ENCODE results near the gene CAPZB.

The CAPZB gene

DNA sequence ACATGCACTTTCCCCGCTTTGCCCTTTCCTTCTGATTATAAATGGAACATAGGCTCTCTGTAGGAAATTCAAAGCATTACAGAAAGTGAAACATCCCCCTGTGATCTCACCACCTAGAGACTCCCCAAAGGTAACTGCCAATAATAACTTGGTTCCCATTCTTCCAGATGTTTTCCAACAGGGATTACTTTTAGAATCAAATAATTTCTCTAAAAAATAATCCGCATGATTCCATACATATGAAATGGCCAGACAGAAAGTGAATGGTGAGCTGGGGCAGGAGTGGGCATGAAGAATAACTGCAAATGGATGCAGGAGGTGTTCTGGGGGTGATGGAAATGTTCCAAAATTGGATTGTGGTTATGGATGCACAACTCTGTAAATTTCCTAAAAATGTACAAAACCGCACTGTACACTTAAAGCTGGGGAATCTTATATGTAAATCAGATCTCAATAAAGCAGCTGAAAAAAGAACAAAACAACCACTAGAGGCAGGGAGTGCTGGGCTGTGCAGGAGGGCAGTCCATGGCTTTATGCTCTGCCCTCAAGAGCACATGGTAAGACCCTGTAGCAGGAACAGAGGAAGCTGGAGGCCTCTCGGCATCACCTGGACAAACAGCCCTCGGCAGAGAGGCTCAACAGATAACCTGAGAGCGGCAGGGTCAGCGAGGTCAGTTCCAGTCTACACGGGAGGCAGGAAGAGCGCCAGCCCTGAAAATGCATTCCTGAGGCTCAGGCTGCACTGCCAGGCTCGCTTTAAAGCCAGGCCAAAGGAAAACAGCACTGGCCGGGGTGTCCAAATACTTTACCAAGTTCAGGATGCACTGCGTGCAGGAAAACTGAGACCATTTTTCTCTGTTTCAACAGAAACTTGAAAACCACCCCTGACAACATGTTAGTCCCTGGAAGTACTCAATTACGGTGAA, 39.7 kb downstream of the CAPZB start:
- WGBS = 68% methylated on average over 13 of the region's 13 CpGs
- Histone ChIP-seq H3K27ac (ENCODE audit: low read depth, low read length) (peak overlapping the region; percentile 19), H3K9me3 (ENCODE audit: insufficient read depth, low read depth, low read length) (no peaks in the 10 kb centered on the region), H3K36me3 (ENCODE audit: insufficient read depth, low read length) (no peaks in the 10 kb centered on the region), H3K9ac (ENCODE audit: low read depth, low read length) (no peak overlapping the region), H3K4me1 (ENCODE audit: insufficient read depth, low read length) (peaks cover 32% of the 10 kb centered on the region), H3K27me3 (ENCODE audit: insufficient read depth, low read length) (no peaks in the 10 kb centered on the region), H3K4me3 (ENCODE audit: low read length) (no peak overlapping the region)

DNA sequence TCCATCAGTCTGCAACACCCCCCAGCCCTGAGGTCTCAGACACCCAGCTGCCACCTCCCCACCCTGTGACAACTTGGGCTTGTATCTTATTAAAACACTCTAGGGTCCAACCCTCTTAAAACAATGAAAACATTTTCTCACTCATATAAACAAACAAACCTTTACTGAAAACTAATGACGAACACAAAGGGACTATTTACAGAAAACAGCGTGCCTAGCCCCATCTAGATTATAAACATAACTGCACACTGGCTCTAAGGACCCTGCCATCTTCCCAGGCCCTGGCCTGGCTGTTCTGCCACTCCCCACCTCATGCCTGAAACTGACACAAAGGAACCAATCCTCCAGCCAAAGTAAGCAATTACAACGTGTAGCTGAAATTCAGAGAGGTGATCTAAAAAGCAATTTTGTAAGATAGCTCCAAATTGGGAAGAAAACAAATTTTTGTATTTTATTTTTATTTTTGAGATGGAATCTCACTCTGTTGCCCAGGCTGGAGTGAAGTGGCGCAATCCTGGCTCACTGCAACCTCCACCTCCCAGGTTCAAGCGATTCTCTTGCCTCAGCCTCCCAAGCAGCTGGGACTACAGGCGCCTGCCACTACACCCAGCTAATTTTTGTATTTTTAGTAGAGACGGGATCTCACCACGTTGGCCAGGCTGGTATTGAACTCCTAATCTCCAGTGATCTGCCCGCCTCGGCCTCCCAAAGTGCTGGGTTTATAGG, 40.9 kb downstream of the CAPZB start:
- H3K9ac ChIP-seq (ENCODE audit: low read depth, low read length) = no peak overlapping the region
- H3K27ac ChIP-seq (ENCODE audit: low read depth, low read length) = no peak overlapping the region
- peaks cover 32% of the 10 kb centered on the region for H3K4me1 ChIP-seq (ENCODE audit: insufficient read depth, low read length)
- no peaks in the 10 kb centered on the region for H3K36me3 ChIP-seq (ENCODE audit: insufficient read depth, low read length)
- H3K27me3 ChIP-seq (ENCODE audit: insufficient read depth, low read length) = no peaks in the 10 kb centered on the region
- H3K4me3 ChIP-seq (ENCODE audit: low read length) = no peak overlapping the region
- H3K9me3 ChIP-seq (ENCODE audit: insufficient read depth, low read depth, low read length) = no peaks in the 10 kb centered on the region
- WGBS = 86% methylated on average over 10 of the region's 10 CpGs

DNA sequence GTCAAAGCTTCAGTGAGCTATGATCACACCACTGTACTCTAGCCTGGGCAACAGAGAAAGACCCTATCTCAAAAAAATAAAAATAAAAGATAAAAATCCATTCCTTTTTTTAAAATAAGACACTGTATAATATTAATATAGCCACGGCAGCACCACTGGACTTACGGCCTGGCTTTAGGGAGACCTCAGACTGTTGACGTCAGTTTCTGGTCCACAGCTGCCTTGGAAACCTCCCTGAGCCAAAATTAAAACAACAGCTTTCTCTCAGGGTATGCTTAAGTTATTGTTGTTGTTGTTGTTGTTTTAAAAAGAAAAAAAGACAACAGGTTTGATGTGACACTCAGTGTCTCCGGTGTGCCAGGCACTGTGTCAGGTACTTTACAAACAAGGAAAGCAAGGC, 42.0 kb downstream of the CAPZB start:
- no peak overlapping the region for H3K27ac ChIP-seq (ENCODE audit: low read depth, low read length)
- peaks cover 27% of the 10 kb centered on the region for H3K4me1 ChIP-seq (ENCODE audit: insufficient read depth, low read length)
- H3K36me3 ChIP-seq (ENCODE audit: insufficient read depth, low read length) = no peaks in the 10 kb centered on the region
- H3K27me3 ChIP-seq (ENCODE audit: insufficient read depth, low read length) = no peaks in the 10 kb centered on the region
- no peaks in the 10 kb centered on the region for H3K9me3 ChIP-seq (ENCODE audit: insufficient read depth, low read depth, low read length)
- H3K4me3 ChIP-seq (ENCODE audit: low read length) = no peak overlapping the region
- WGBS = 97% methylated on average over 4 of the region's 4 CpGs
- no peak overlapping the region for H3K9ac ChIP-seq (ENCODE audit: low read depth, low read length)

DNA sequence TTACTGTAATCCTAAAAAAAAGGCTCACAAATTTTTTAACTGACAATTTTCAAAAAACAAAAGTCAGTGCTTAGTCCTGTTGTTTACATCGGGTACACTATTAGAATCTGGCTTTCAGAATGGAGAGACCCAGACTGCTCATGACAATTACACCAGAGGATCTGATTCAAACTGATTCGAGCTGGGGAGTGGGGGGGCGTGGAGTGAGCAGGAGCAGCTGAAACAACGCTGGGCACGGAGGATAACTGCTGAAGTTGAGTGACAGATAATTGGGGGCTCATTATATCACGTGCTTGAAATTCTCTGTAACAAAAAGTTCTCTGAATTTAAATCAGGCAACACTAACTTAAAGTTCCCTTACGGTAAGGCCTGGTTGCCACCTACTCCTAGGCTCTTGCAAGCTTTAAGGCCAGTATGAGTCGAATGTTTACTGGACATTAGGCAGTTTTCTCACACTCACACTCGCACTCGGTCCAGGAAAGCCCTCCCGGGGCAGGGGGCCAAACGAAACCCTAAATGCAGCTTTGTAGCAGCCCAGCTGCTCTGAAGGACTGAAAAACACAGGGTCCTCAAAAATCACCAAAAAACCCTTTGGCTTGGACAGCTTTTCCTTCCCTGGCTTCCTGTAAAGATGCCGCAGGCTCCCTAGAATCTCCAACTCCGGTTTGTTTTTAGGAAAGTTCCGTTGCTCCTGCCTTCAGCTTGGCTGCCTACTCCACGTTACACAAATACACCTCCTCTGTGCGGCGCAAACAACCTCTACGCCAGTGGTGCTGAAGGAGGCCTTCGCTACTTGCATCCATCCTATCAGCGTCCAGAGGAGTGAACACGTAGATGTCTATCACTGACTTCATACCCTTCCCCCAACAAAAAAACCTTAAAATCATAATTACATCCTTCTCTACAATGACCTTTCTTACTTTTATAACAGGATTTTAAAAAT, 42.9 kb downstream of the CAPZB start:
- Histone ChIP-seq H3K36me3 (ENCODE audit: insufficient read depth, low read length) (peaks cover 7% of the 10 kb centered on the region; the same call in 1 of the 2 replicates), H3K9ac (ENCODE audit: low read depth, low read length) (no peak overlapping the region), H3K4me1 (ENCODE audit: insufficient read depth, low read length) (peaks cover 27% of the 10 kb centered on the region), H3K9me3 (ENCODE audit: insufficient read depth, low read depth, low read length) (no peaks in the 10 kb centered on the region), H3K4me3 (ENCODE audit: low read length) (no peak overlapping the region), H3K27me3 (ENCODE audit: insufficient read depth, low read length) (no peaks in the 10 kb centered on the region), H3K27ac (ENCODE audit: low read depth, low read length) (no peak overlapping the region)
- 85% methylated on average over 22 of the region's 22 CpGs for WGBS

DNA sequence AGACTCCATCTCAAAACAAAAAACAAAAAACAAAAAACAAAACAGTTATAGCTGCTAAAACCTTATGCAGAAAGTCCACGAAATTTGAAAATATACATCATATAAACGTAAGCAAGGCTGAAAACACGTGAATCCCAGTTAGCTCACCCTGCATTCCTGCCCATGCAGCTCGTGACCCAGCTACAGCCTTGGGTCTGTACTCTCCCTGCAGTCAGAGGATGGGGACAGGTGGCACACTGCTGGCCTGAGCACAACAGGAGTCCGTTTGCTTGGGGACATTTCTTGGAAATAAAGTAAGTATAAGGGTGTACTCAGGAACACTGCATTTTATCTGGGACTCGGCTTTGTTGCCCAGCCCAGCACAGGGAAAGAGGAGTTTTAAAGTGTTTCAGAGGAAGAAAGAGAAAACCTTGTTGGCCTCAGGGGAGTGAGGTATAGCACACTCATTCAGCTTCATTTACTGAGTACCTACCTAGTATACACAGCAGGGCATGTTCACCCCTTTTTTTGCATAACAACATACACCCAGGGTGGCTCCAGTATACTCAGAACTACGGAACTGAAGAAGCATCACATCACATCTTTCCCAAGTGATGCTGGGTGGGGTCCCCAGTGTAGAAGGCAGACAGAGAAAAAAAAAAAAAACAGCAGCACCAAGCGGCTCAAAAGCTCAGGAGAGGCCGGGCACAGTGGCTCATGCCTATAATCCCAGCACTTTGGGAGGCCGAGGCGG, 44.1 kb downstream of the CAPZB start:
- Histone ChIP-seq H3K36me3 (ENCODE audit: insufficient read depth, low read length) (peaks cover 19% of the 10 kb centered on the region), H3K4me3 (ENCODE audit: low read length) (no peak overlapping the region), H3K9me3 (ENCODE audit: insufficient read depth, low read depth, low read length) (no peaks in the 10 kb centered on the region), H3K27me3 (ENCODE audit: insufficient read depth, low read length) (no peaks in the 10 kb centered on the region), H3K4me1 (ENCODE audit: insufficient read depth, low read length) (peaks cover 18% of the 10 kb centered on the region), H3K27ac (ENCODE audit: low read depth, low read length) (0 out of 2 replicates have a peak overlapping the region, but pooled peaks have one; percentile 43), H3K9ac (ENCODE audit: low read depth, low read length) (no peak overlapping the region)
- WGBS = 83% methylated on average over 11 of the region's 11 CpGs

DNA sequence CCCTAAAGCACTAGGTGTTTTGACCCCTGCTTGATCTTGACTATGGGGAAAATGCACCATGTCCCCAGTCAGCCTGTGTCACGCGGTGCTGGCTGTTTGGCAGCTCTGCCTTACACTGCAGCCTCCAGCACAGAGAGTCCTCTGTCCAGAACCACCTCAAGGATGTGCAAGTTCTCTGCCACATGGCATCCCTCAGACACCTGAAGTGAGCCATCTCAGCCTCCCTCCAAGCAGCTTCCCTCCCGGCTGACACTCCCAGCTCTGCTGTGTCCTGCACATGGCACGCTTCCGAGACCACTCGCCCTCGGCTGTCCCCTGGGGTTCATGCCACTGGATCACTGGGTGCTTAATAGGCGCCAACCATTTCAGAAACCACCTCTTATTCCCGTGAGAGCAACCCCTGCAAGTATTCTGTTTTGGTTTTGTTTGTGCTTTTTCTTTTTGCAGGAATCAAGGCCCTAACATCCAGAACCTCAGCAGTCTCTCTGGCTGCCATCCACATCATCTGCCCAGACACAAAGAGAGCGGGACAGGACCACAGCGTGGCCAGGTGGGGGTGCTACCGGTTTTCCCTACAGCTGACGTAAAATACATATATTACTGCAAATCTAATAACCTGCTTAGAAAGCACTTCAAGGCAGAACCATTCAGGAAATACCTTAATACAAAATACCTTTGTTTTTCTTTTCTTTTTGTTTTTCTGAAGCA, 45.7 kb downstream of the CAPZB start:
- WGBS = 90% methylated on average over 13 of the region's 13 CpGs
- Histone ChIP-seq H3K4me1 (ENCODE audit: insufficient read depth, low read length) (peaks cover 9% of the 10 kb centered on the region), H3K9me3 (ENCODE audit: insufficient read depth, low read depth, low read length) (no peaks in the 10 kb centered on the region), H3K4me3 (ENCODE audit: low read length) (no peak overlapping the region), H3K27me3 (ENCODE audit: insufficient read depth, low read length) (no peaks in the 10 kb centered on the region), H3K9ac (ENCODE audit: low read depth, low read length) (no peak overlapping the region), H3K27ac (ENCODE audit: low read depth, low read length) (no peak overlapping the region), H3K36me3 (ENCODE audit: insufficient read depth, low read length) (peaks cover 22% of the 10 kb centered on the region)

DNA sequence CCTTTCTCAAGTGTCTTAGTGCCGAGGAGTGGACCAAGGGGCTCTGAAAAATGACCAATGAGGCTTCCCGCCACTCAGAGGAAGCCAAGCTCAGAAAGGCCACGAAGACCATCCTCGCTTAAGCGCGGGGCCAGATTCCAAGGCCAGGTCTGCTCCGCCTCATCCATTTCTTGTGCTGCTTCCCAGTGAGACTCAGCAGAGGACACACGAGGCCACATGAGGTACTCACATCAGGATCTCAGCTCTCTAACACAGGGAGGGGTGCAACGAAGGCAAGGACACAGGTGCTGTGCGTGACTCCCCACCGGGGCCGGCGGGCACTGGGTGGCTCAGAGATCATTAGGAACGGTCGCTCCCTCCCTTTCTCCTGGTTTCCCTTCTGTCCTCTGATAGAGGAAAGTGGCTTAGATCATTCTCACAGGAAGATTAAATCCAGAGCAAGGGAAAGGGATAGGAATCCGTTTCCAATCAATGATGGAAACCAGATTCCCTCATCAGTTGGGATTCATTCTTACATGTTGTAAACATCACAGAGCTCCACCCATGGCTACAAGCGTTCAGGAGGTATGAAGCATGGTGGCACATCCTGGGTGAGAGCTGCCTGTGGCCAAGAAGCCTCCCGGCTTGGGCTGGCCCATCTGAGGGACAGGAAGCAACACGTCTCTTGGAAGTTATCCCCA, 46.7 kb downstream of the CAPZB start:
- H3K27ac ChIP-seq (ENCODE audit: low read depth, low read length) = no peak overlapping the region
- no peaks in the 10 kb centered on the region for H3K9me3 ChIP-seq (ENCODE audit: insufficient read depth, low read depth, low read length)
- no peak overlapping the region for H3K9ac ChIP-seq (ENCODE audit: low read depth, low read length)
- no peaks in the 10 kb centered on the region for H3K27me3 ChIP-seq (ENCODE audit: insufficient read depth, low read length)
- 88% methylated on average over 19 of the region's 19 CpGs for WGBS
- peaks cover 22% of the 10 kb centered on the region for H3K36me3 ChIP-seq (ENCODE audit: insufficient read depth, low read length)
- peaks cover 9% of the 10 kb centered on the region for H3K4me1 ChIP-seq (ENCODE audit: insufficient read depth, low read length)
- no peak overlapping the region for H3K4me3 ChIP-seq (ENCODE audit: low read length)

DNA sequence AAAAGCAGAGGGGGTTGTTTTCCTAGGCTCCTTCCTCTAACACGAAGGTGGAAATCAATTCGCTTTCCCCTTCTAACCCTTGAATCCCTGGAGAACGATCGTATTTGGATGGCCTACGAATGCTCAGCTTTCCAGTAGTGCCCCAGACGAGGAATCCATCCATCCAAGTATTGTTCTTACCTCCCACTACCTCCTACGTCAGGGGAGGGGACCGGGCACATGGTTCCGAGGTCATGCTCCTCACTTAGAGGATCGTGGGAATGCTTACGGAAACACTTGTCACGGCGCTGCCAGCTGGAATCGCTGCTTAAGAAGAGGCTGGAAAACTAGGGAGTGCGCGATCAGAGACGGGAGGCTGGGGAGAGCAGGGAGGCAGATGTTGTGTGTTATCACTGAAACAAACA, 47.4 kb downstream of the CAPZB start:
- Histone ChIP-seq H3K36me3 (ENCODE audit: insufficient read depth, low read length) (peaks cover 26% of the 10 kb centered on the region), H3K9me3 (ENCODE audit: insufficient read depth, low read depth, low read length) (no peaks in the 10 kb centered on the region), H3K27ac (ENCODE audit: low read depth, low read length) (no peak overlapping the region), H3K9ac (ENCODE audit: low read depth, low read length) (no peak overlapping the region), H3K4me3 (ENCODE audit: low read length) (no peak overlapping the region), H3K4me1 (ENCODE audit: insufficient read depth, low read length) (peaks cover 9% of the 10 kb centered on the region), H3K27me3 (ENCODE audit: insufficient read depth, low read length) (no peaks in the 10 kb centered on the region)
- 93% methylated on average over 17 of the region's 17 CpGs for WGBS

DNA sequence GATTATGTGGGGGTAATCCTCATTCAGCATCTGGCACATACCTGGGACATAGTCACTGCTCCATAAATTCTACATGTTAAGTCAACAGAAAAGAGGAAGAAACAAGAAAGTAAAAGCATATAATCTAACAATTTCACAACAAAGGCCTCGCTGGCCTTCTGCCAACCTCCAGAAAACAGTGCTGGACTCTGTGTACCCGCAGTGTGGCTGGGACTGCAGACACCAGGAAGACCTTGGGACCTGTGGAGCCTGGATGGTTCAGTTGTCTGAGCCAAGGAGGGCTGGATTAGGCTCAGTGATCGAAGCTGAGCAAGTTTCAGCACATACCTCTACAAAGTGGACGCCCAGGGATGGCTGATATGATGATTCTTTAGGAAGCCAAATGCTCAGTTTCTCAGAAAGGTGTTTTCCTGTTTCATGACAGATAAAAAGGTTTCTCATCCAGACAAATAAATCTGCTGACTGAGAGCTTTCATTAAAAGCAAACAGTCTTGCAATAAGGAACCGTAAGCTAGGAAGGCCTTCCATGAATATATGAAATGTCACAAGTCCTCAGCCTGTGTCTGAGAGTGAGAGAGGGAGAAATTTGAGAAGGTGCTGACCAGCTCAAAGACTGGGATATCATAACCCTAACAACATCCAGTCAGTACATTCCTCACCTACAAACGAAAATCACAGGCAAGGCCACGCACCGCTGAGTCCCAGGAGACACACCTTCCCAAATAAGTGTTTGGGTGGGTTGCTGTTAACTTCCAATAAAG, 48.4 kb downstream of the CAPZB start:
- WGBS = 92% methylated on average over 7 of the region's 8 CpGs

More for the DNA sequence above, 48.4 kb downstream of the CAPZB start:
- Histone ChIP-seq H3K4me3 (ENCODE audit: low read length) (no peak overlapping the region), H3K9ac (ENCODE audit: low read depth, low read length) (no peak overlapping the region), H3K27me3 (ENCODE audit: insufficient read depth, low read length) (no peaks in the 10 kb centered on the region), H3K9me3 (ENCODE audit: insufficient read depth, low read depth, low read length) (no peaks in the 10 kb centered on the region), H3K36me3 (ENCODE audit: insufficient read depth, low read length) (peaks cover 27% of the 10 kb centered on the region), H3K4me1 (ENCODE audit: insufficient read depth, low read length) (peaks cover 6% of the 10 kb centered on the region), H3K27ac (ENCODE audit: low read depth, low read length) (no peak overlapping the region)
